ENCODE results near the gene CGB5.

- TF ChIP-seq CTCF (conservative IDR thresholded peaks at IDR 0.05; ENCODE audit: low read depth, low read length) (no peak), EZH2 (IDR thresholded peaks at IDR 0.05; ENCODE audit: low read length, unreplicated experiment) (no peak), EZH2phosphoT487 (IDR thresholded peaks at IDR 0.05; ENCODE audit: borderline replicate concordance, low read length) (no peak)
Measured at GRCh38 chr19:49085868-49086232, 42.2 kb downstream of the CGB5 start.

Measured in PC-3 (cell line).